ENCODE measurements around the gene MYBPC1. TPM values are rescaled to one million over a fixed set of nuclear protein-coding genes. Genes with fewer than 3 reads are reported as not detected.

MYBPC1 gene
- total and polyA plus RNA-seq, 2 of the 13 experiments (the other 11 are each of a cell fraction or from before 2014, with no cell fraction given): 0.31 to 0.53 TPM

DNA sequence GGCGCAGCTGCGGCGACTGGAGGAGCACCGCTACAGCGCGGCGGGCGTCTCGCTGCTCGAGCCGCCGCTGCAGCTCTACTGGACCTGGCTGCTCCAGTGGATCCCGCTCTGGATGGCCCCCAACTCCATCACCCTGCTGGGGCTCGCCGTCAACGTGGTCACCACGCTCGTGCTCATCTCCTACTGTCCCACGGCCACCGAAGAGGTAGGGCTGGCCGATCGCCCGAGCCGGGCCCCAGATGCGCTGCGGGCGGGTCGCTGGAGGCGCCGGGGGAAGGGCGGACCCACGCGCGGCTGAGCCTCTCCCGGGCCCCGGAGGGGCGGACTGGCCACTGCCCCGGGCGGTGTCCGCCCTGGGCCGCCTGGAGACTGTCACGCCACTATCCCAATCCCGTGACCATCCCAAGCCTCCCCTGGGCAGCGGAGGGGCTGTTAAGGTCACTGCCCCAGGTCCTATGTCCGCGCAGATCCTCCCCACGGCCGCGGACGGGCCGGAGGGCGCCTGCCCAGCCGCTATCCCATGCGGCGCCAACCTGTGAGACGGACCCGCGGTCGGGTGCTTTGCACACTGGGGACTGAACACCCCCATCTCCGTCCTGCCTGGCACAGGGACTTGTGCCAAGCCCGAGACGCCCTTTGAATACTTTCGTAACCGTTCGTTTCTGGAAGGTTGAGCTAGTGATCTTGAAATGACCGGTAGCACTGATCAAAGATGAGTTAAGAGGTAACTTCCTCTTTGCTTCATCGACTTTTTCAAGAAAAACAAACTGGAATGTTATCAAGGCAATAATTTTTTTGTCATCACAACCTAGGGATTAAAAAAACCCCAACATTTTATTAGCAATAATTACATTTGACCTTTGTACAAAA, 103.4 kb downstream of the MYBPC1 start (continued):
- TF ChIP-seq ZNF136 (CRISPR knock-in tag; IDR thresholded peaks at IDR 0.05; ENCODE audit: low read depth): 0 out of 2 replicates have a peak, but pooled peaks have one; percentile 35
- 0 out of 2 replicates have a peak, but pooled peaks have one; percentile 25 for TF ChIP-seq ZNF816 (CRISPR knock-in tag; IDR thresholded peaks at IDR 0.05; ENCODE audit: borderline replicate concordance)
- peak; percentile 62; the same call in 1 of the 2 replicates for TF ChIP-seq ETV5 (CRISPR knock-in tag; IDR thresholded peaks at IDR 0.05; ENCODE audit: borderline replicate concordance)
- peak; percentile 39; the same call in 1 of the 2 replicates for TF ChIP-seq ZFX (CRISPR knock-in tag; IDR thresholded peaks at IDR 0.05; ENCODE audit: low read depth)
- TF ChIP-seq AHR (CRISPR knock-in tag; IDR thresholded peaks at IDR 0.05): peak; percentile 63; the same call in 1 of the 2 replicates
- peak; percentile 33; the same call in 1 of the 2 replicates for TF ChIP-seq RXRA (CRISPR knock-in tag; IDR thresholded peaks at IDR 0.05)
- peak; percentile 61; the same call in 1 of the 2 replicates for TF ChIP-seq ONECUT2 (CRISPR knock-in tag; IDR thresholded peaks at IDR 0.05)
- TF ChIP-seq HMG20A (CRISPR knock-in tag; IDR thresholded peaks at IDR 0.05; ENCODE audit: borderline replicate concordance): 0 out of 2 replicates have a peak, but pooled peaks have one; percentile 7
- TF ChIP-seq, protein P1, sequence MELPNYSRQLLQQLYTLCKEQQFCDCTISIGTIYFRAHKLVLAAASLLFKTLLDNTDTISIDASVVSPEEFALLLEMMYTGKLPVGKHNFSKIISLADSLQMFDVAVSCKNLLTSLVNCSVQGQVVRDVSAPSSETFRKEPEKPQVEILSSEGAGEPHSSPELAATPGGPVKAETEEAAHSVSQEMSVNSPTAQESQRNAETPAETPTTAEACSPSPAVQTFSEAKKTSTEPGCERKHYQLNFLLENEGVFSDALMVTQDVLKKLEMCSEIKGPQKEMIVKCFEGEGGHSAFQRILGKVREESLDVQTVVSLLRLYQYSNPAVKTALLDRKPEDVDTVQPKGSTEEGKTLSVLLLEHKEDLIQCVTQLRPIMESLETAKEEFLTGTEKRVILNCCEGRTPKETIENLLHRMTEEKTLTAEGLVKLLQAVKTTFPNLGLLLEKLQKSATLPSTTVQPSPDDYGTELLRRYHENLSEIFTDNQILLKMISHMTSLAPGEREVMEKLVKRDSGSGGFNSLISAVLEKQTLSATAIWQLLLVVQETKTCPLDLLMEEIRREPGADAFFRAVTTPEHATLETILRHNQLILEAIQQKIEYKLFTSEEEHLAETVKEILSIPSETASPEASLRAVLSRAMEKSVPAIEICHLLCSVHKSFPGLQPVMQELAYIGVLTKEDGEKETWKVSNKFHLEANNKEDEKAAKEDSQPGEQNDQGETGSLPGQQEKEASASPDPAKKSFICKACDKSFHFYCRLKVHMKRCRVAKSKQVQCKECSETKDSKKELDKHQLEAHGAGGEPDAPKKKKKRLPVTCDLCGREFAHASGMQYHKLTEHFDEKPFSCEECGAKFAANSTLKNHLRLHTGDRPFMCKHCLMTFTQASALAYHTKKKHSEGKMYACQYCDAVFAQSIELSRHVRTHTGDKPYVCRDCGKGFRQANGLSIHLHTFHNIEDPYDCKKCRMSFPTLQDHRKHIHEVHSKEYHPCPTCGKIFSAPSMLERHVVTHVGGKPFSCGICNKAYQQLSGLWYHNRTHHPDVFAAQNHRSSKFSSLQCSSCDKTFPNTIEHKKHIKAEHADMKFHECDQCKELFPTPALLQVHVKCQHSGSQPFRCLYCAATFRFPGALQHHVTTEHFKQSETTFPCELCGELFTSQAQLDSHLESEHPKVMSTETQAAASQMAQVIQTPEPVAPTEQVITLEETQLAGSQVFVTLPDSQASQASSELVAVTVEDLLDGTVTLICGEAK (IDR thresholded peaks at IDR 0.05): no peak
- TF ChIP-seq, protein P1 (CRISPR knock-in tag; IDR thresholded peaks at IDR 0.05): 0 out of 2 replicates have a peak, but pooled peaks have one; percentile 43
- no peak for TF ChIP-seq KLF16 (CRISPR knock-in tag; IDR thresholded peaks at IDR 0.05)
- peak; percentile 42; the same call in 1 of the 2 replicates for TF ChIP-seq RARA (CRISPR knock-in tag; IDR thresholded peaks at IDR 0.05)
- peak; percentile 34; the same call in 1 of the 2 replicates for TF ChIP-seq ZNF138 (CRISPR knock-in tag; IDR thresholded peaks at IDR 0.05; ENCODE audit: low read depth)
- TF ChIP-seq, protein P2, sequence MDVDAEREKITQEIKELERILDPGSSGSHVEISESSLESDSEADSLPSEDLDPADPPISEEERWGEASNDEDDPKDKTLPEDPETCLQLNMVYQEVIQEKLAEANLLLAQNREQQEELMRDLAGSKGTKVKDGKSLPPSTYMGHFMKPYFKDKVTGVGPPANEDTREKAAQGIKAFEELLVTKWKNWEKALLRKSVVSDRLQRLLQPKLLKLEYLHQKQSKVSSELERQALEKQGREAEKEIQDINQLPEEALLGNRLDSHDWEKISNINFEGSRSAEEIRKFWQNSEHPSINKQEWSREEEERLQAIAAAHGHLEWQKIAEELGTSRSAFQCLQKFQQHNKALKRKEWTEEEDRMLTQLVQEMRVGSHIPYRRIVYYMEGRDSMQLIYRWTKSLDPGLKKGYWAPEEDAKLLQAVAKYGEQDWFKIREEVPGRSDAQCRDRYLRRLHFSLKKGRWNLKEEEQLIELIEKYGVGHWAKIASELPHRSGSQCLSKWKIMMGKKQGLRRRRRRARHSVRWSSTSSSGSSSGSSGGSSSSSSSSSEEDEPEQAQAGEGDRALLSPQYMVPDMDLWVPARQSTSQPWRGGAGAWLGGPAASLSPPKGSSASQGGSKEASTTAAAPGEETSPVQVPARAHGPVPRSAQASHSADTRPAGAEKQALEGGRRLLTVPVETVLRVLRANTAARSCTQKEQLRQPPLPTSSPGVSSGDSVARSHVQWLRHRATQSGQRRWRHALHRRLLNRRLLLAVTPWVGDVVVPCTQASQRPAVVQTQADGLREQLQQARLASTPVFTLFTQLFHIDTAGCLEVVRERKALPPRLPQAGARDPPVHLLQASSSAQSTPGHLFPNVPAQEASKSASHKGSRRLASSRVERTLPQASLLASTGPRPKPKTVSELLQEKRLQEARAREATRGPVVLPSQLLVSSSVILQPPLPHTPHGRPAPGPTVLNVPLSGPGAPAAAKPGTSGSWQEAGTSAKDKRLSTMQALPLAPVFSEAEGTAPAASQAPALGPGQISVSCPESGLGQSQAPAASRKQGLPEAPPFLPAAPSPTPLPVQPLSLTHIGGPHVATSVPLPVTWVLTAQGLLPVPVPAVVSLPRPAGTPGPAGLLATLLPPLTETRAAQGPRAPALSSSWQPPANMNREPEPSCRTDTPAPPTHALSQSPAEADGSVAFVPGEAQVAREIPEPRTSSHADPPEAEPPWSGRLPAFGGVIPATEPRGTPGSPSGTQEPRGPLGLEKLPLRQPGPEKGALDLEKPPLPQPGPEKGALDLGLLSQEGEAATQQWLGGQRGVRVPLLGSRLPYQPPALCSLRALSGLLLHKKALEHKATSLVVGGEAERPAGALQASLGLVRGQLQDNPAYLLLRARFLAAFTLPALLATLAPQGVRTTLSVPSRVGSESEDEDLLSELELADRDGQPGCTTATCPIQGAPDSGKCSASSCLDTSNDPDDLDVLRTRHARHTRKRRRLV (CRISPR knock-in tag; IDR thresholded peaks at IDR 0.05): no peak
- no peak for TF ChIP-seq CEBPG (CRISPR knock-in tag; IDR thresholded peaks at IDR 0.05)
